Upper lobe of right lung (tissue), 1 donor: ENCODE results near the gene RPL19. TPM values are rescaled to one million over a fixed set of nuclear protein-coding genes. Genes with fewer than 3 reads are reported as not detected.

Source experiments
- ATAC-seq: fragments of 200-7000 bp; cut with Tn5 transposase; one replicate; pipeline ENCODE4 v1.9.1; 2020; ENCODE audit warnings: mild to moderate bottlenecking, moderate library complexity
- DNase-seq: peaks from one replicate; pipeline ENCODE4 v3.0.0-alpha.2; 2020
- H3K27ac ChIP-seq: fragments of 200-600 bp; one replicate; pipeline ENCODE4 v1.8.0; 2022
- H3K27me3 ChIP-seq: fragments of 200-600 bp; one replicate; pipeline ENCODE4 v1.8.0; 2022; ENCODE audit warnings: mild to moderate bottlenecking
- H3K36me3 ChIP-seq: fragments of 200-600 bp; one replicate; pipeline ENCODE4 v1.8.0; 2022
- H3K4me1 ChIP-seq: fragments of 200-600 bp; one replicate; pipeline ENCODE4 v1.8.0; 2022
- H3K4me3 ChIP-seq: fragments of 200-600 bp; one replicate; pipeline ENCODE4 v1.8.0; 2022; ENCODE audit warnings: mild to moderate bottlenecking
- H3K9me3 ChIP-seq: fragments of 200-600 bp; one replicate; pipeline ENCODE4 v1.8.0; 2022
- CTCF ChIP-seq: fragments of 200-600 bp; IDR thresholded peaks from one replicate; pipeline ENCODE4 v1.8.0; 2022; ENCODE audit warnings: antibody characterized with exemption
- intact Hi-C: fragments of 100-400 bp; cut with DNase I; formaldehyde crosslinking; loops from one replicate; pipeline ENCODE4 v1.11.0; 2022
- total RNA-seq: library from RNA; stranded (reverse); fragmentation: NEBNext Ultra II Directional; extraction: Animal tissue kit (Norgen Biotek cat#: 25700); gene quantifications from one replicate; pipeline ENCODE4 v1.2.1, GENCODE V29; 2021
- donor health status: DM: no; HTN: yes; CAD: no; lungs with severe emphysema.

The RPL19 gene
- total RNA-seq, 1 donor from 2014 or later, result 1,449 TPM

DNA sequence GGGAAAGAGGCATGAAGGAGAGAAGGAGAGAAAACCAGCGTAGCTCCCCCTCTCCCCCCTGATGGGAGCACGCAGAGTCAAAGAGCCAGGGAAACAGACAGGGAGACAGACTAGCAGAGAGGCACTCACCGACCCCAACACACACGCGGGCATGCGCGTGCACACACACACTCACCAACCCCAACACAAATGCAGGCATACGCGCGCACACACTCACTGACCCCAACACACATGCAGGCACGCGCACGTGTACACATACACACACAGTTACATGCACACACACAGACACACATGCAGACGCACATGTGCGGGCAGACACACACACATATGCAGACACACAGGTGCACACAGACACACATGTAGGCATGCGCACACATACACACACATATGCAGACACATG is 7.2 kb upstream of the RPL19 start:
- H3K9me3 ChIP-seq, result no peaks in the 10 kb centered on the region
- no peak for TF ChIP-seq CTCF
- DNase-seq (no peak), ATAC-seq (no peak)
- H3K27me3 ChIP-seq, result no peaks in the 10 kb centered on the region
- H3K4me1 ChIP-seq, result peaks cover 25% of the 10 kb centered on the region
- H3K4me3 ChIP-seq, result no peak overlapping the region
- no peak overlapping the region for H3K27ac ChIP-seq
- intact Hi-C loops, result no loop called here
- H3K36me3 ChIP-seq, result peaks cover 50% of the 10 kb centered on the region

GRCh38 chr17:39193346-39193745 is 6.7 kb upstream of the RPL19 start:
- H3K36me3 ChIP-seq, result peaks cover 46% of the 10 kb centered on the region
- intact Hi-C loops, result no loop called here
- no peak for DNase-seq
- H3K4me3 ChIP-seq, result no peak overlapping the region
- peaks cover 25% of the 10 kb centered on the region for H3K4me1 ChIP-seq
- ATAC-seq, result no peak
- H3K27me3 ChIP-seq, result no peaks in the 10 kb centered on the region
- no peaks in the 10 kb centered on the region for H3K9me3 ChIP-seq
- H3K27ac ChIP-seq, result no peak overlapping the region
- TF ChIP-seq CTCF, result no peak

DNA sequence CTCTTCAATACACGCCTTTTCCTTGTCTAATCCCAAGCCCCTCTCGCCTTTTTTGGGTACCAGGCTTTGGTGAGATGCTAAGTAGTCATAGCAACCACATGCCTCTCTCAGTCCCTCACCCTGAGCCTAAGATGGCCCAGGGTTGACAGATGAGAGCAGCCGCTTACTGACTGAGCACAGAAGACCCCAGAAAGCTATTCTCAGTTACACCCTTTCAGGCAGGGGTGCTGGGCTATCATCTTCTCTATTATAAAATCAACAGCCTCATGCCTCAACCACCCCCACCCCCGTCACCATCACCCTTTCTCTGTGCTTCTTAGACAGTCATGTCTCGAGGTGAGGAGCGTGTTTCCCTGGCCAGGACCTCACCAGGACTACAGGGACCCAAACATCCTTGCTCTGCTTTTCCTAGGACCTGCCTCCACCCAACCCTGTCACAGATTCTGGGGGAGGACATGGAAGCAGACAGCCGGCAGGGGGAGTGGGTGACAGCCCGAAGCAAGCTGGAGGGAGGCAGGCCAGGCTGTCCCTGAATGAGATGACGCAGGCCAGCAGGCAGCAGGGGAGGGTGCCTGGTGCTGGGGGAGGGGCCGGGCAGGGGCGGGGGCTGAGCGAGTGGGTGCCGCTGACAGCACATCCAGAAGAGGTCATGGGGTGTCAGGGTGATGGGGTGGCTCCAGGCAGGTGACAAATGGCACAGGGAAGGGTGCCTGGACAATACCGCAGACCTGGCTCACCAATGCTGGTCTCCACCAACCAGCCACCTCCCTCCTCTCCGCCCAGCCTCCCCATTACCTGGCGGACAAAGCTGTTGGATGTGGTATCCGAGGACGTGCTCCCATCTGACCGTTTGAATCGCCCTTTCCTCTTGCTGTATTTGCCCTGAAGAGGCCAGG is 5.7 kb upstream of the RPL19 start:
- TF ChIP-seq CTCF, result no peak
- DNase-seq (peak; percentile 79), ATAC-seq (peak; percentile 34)
- Histone ChIP-seq H3K27ac (no peak overlapping the region), H3K36me3 (peaks cover 38% of the 10 kb centered on the region), H3K4me3 (peak overlapping the region; percentile 85), H3K4me1 (peaks cover 33% of the 10 kb centered on the region), H3K27me3 (no peaks in the 10 kb centered on the region), H3K9me3 (no peaks in the 10 kb centered on the region)
- intact Hi-C loops, result no loop called here

GRCh38 chr17:39194985-39195524 is 5.0 kb upstream of the RPL19 start:
- Histone ChIP-seq H3K4me3 (peak overlapping the region; percentile 85), H3K27me3 (no peaks in the 10 kb centered on the region), H3K36me3 (peaks cover 35% of the 10 kb centered on the region), H3K27ac (peak overlapping the region; percentile 75), H3K9me3 (no peaks in the 10 kb centered on the region), H3K4me1 (peaks cover 34% of the 10 kb centered on the region)
- intact Hi-C loops, result no loop called here
- ATAC-seq (no peak), DNase-seq (no peak)
- TF ChIP-seq CTCF, result no peak

- Histone ChIP-seq H3K4me3 (peak overlapping the region; percentile 85), H3K36me3 (peaks cover 29% of the 10 kb centered on the region), H3K9me3 (no peaks in the 10 kb centered on the region), H3K4me1 (peaks cover 35% of the 10 kb centered on the region), H3K27me3 (no peaks in the 10 kb centered on the region), H3K27ac (peak overlapping the region; percentile 75)
- TF ChIP-seq CTCF, result no peak
- intact Hi-C loops, result no loop called here
- ATAC-seq (peak; percentile 53), DNase-seq (peak; percentile 80)
Measured at GRCh38 chr17:39195568-39196160, 4.4 kb upstream of the RPL19 start.
